Endodermal cell (in vitro differentiated cells): Measurements from ENCODE around the gene COPS3. TPM values are rescaled to one million over a fixed set of nuclear protein-coding genes. Genes with fewer than 3 reads are reported as not detected.

ENCODE experiments used
- DNase-seq: peaks from one replicate; pipeline ENCODE4 v3.0.0-alpha.2; 2017
- H3K27ac ChIP-seq: 2 replicates; pipeline ENCODE4 v1.5.1; 2013; ENCODE audit warnings: mild to moderate bottlenecking, low read depth, low read length, moderate library complexity
- H3K27me3 ChIP-seq: 2 replicates; pipeline ENCODE4 v1.6.1; 2013; ENCODE audit warnings: mild to moderate bottlenecking, low read length, moderate library complexity; ENCODE audit not compliant: insufficient read depth, control insufficient read depth, poor library complexity, severe bottlenecking
- H3K36me3 ChIP-seq: 2 replicates; pipeline ENCODE4 v1.7.0; 2013; ENCODE audit warnings: mild to moderate bottlenecking, low read length, moderate library complexity; ENCODE audit not compliant: control insufficient read depth, insufficient read depth
- H3K4me1 ChIP-seq: one replicate; pipeline ENCODE4 v1.7.0; 2013; ENCODE audit warnings: low read length; ENCODE audit not compliant: control insufficient read depth, insufficient read depth
- H3K4me3 ChIP-seq: 2 replicates; pipeline ENCODE4 v1.5.1; 2013; ENCODE audit warnings: mild to moderate bottlenecking, low read length, moderate library complexity
- H3K9ac ChIP-seq: 2 replicates; pipeline ENCODE4 v1.6.1; 2013; ENCODE audit warnings: mild to moderate bottlenecking, low read length, moderate library complexity; ENCODE audit not compliant: poor library complexity, severe bottlenecking; ENCODE audit errors: extremely low read depth
- H3K9me3 ChIP-seq: 2 replicates; pipeline ENCODE4 v1.6.1; 2013; ENCODE audit warnings: mild to moderate bottlenecking, low read length, moderate library complexity; ENCODE audit not compliant: control insufficient read depth
- H3K27ac Mint-ChIP-seq: 2 replicates; pipeline ENCODE4 v1.8.0; 2020; ENCODE audit warnings: mixed read lengths
- H3K27me3 Mint-ChIP-seq: 2 replicates; pipeline ENCODE4 v1.8.0; 2021; ENCODE audit warnings: mild to moderate bottlenecking, mixed read lengths; ENCODE audit not compliant: insufficient read depth
- H3K36me3 Mint-ChIP-seq: 2 replicates; pipeline ENCODE4 v1.8.0; 2020; ENCODE audit warnings: low read depth, mixed read lengths
- H3K4me1 Mint-ChIP-seq: 2 replicates; pipeline ENCODE4 v1.8.0; 2020; ENCODE audit warnings: mixed read lengths
- H3K4me3 Mint-ChIP-seq: 2 replicates; pipeline ENCODE4 v1.8.0; 2020; ENCODE audit warnings: mild to moderate bottlenecking, moderate library complexity, mixed read lengths
- H3K9me3 Mint-ChIP-seq: 2 replicates; pipeline ENCODE4 v1.8.0; 2020; ENCODE audit warnings: mild to moderate bottlenecking, mixed read lengths
- CTCF ChIP-seq: fragments of 200-600 bp; sonication (generic); conservative IDR thresholded peaks from 2 replicates; pipeline ENCODE4 v1.5.0; 2021; ENCODE audit warnings: antibody characterized with exemption, mild to moderate bottlenecking
- WGBS, 2 experiments: methylation state at CpG; one replicate each; pipeline versions ENCODE4 v1.1.5 to v1.1.7; 2013; ENCODE audit warnings: missing lambda C conversion rate in 2 of 2, mixed read lengths in 1 of 2; ENCODE audit not compliant: insufficient coverage in 1 of 2, insufficient read length in 1 of 2; 5-methylcytosine and 5-hydroxymethylcytosine counted together
- total RNA-seq, 2 donors: library from RNA; stranded (reverse); fragmentation: NEBNext Ultra II Directional in 1 of 2; extraction: Animal tissue kit (Norgen Biotek cat#: 25700) in 1 of 2; gene quantifications; 2 replicates in 1 of 2; 3 replicates in 1 of 2; pipeline ENCODE4 v1.2.1, GENCODE V29; 2021

The COPS3 gene
- total RNA-seq, 2 donors from 2014 or later, result 63.1 to 67.5 TPM

- WGBS, 2 experiments, result 83 to 95% methylated on average over 5 to 7 of the region's 7 CpGs
- no peaks in the 10 kb centered on the region for H3K36me3 ChIP-seq
- no peaks in the 10 kb centered on the region for H3K4me1 ChIP-seq
- Mint-ChIP-seq H3K27ac (no peak overlapping the region), H3K36me3 (no peaks in the 10 kb centered on the region), H3K27me3 (peaks cover 1% of the 10 kb centered on the region), H3K4me1 (no peaks in the 10 kb centered on the region), H3K4me3 (no peak overlapping the region), H3K9me3 (no peaks in the 10 kb centered on the region)
- H3K4me3 ChIP-seq, result no peak overlapping the region
- TF ChIP-seq CTCF, result no peak
- H3K9ac ChIP-seq, result no peak overlapping the region
- no peak overlapping the region for H3K27ac ChIP-seq
- no peaks in the 10 kb centered on the region for H3K27me3 ChIP-seq
- DNase-seq, result no peak
- no peaks in the 10 kb centered on the region for H3K9me3 ChIP-seq
Observed at GRCh38 chr17:17289701-17290100, 8.7 kb upstream of the COPS3 start.

GRCh38 chr17:17289086-17289485 is 8.0 kb upstream of the COPS3 start:
- no peaks in the 10 kb centered on the region for H3K36me3 ChIP-seq
- Mint-ChIP-seq H3K9me3 (no peaks in the 10 kb centered on the region), H3K27ac (no peak overlapping the region), H3K27me3 (peaks cover 1% of the 10 kb centered on the region), H3K4me3 (no peak overlapping the region), H3K36me3 (no peaks in the 10 kb centered on the region), H3K4me1 (no peaks in the 10 kb centered on the region)
- no peak overlapping the region for H3K9ac ChIP-seq
- no peak overlapping the region for H3K27ac ChIP-seq
- no peak for DNase-seq
- no peak overlapping the region for H3K4me3 ChIP-seq
- no peak for TF ChIP-seq CTCF
- no peaks in the 10 kb centered on the region for H3K27me3 ChIP-seq
- H3K4me1 ChIP-seq, result no peaks in the 10 kb centered on the region
- whole genome bisulfite sequencing, 2 experiments, result 92 to 93% methylated on average over 4 of the region's 4 CpGs
- no peaks in the 10 kb centered on the region for H3K9me3 ChIP-seq

GRCh38 chr17:17285951-17286350 is 4.9 kb upstream of the COPS3 start:
- Histone ChIP-seq H3K4me1 (no peaks in the 10 kb centered on the region), H3K4me3 (no peak overlapping the region), H3K36me3 (no peaks in the 10 kb centered on the region), H3K9ac (no peak overlapping the region), H3K9me3 (no peaks in the 10 kb centered on the region), H3K27ac (no peak overlapping the region), H3K27me3 (no peaks in the 10 kb centered on the region)
- H3K36me3 Mint-ChIP-seq, result no peaks in the 10 kb centered on the region
- no peak overlapping the region for H3K27ac Mint-ChIP-seq
- no peaks in the 10 kb centered on the region for H3K9me3 Mint-ChIP-seq
- H3K4me1 Mint-ChIP-seq, result peaks cover 4% of the 10 kb centered on the region
- DNase-seq, result no peak
- no peak for TF ChIP-seq CTCF
- peaks cover 1% of the 10 kb centered on the region for H3K27me3 Mint-ChIP-seq
- 90 to 94% methylated on average over 5 of the region's 5 CpGs for WGBS, 2 experiments
- H3K4me3 Mint-ChIP-seq, result no peak overlapping the region
